DOHH2 (cell line): Measurements from ENCODE around the gene IQSEC1.

Experiments
- EZH2phosphoT487 ChIP-seq: fragments of 200-600 bp; sonication (generic); IDR thresholded peaks from 2 replicates; pipeline ENCODE4 v1.6.1; 2017; ENCODE audit warnings: borderline replicate concordance, mild to moderate bottlenecking, antibody characterized with exemption, low read length, moderate library complexity, mixed read lengths
- TF ChIP-seq, protein P1 (sequence below): fragments of 200-600 bp; sonication (generic); IDR thresholded peaks from one replicate; pipeline ENCODE4 v1.5.1; 2014; ENCODE audit warnings: antibody characterized with exemption, mild to moderate bottlenecking, low read depth, low read length; ENCODE audit not compliant: poor library complexity, severe bottlenecking

DNA sequence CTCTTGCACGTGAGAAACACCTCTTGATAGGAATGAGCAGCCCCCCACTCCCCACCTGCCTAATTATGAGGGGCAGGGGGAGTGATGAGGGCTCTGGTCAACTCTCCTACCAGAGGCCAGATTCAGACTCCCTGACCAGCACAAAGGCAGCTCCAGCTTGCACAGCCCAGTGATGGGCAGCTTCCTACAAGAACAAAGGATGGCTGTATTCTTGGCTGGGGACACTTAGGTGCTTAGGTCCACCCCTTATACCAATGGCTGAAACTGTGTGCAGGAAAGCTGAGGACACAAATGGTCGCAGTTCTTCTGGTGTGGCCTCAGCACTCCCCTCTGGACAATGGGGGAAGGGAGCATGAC lies 81.8 kb downstream of the IQSEC1 start:
- TF ChIP-seq, protein P1, sequence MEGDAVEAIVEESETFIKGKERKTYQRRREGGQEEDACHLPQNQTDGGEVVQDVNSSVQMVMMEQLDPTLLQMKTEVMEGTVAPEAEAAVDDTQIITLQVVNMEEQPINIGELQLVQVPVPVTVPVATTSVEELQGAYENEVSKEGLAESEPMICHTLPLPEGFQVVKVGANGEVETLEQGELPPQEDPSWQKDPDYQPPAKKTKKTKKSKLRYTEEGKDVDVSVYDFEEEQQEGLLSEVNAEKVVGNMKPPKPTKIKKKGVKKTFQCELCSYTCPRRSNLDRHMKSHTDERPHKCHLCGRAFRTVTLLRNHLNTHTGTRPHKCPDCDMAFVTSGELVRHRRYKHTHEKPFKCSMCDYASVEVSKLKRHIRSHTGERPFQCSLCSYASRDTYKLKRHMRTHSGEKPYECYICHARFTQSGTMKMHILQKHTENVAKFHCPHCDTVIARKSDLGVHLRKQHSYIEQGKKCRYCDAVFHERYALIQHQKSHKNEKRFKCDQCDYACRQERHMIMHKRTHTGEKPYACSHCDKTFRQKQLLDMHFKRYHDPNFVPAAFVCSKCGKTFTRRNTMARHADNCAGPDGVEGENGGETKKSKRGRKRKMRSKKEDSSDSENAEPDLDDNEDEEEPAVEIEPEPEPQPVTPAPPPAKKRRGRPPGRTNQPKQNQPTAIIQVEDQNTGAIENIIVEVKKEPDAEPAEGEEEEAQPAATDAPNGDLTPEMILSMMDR, result no peak
- no peak for TF ChIP-seq EZH2phosphoT487
